Stimulated activated CD4-positive, alpha-beta T cell treated with anti-CD3 and anti-CD28 coated beads, Interleukin-2, amount 100 ng/mL, for 48 hours (primary cell): ENCODE measurements around the gene ZNF397.
"Not testable (repeated sequence)": the region's sequence is repeated elsewhere in the genome, so short reads cannot be mapped to it uniquely, and the experiment has no call there.

Experiments used
- DNase-seq, 2 donors: peaks; one replicate each; pipeline ENCODE4 v3.0.0-alpha.2; 2020

Gene ZNF397

GRCh38 chr18:35240664-35241447 lies at the start of gene ZNF397:
ZNF397 (plus strand) TSS chr18:35241034; CDS start chr18:35242471, 1,437 bp downstream.
- DNase-seq, result peak; percentile 91 to 92

GRCh38 chr18:35191698-35192025 lies 49.2 kb upstream of the ZNF397 start:
- no peak for DNase-seq

- DNase-seq, result no peak
These were observed 48.4 kb upstream of the ZNF397 start for GRCh38 chr18:35192415-35192814.

- no peak for DNase-seq
These were observed 47.5 kb upstream of the ZNF397 start for GRCh38 chr18:35193316-35193715.

- no peak for DNase-seq
These were observed 43.5 kb upstream of the ZNF397 start for GRCh38 chr18:35197296-35197695.

- DNase-seq, result no peak
These were observed 39.4 kb upstream of the ZNF397 start for GRCh38 chr18:35201256-35201931.

GRCh38 chr18:35203067-35203466 lies 37.8 kb upstream of the ZNF397 start:
- DNase-seq, result no peak

GRCh38 chr18:35205199-35205712 lies 35.6 kb upstream of the ZNF397 start:
- no peak for DNase-seq

GRCh38 chr18:35205746-35206458 lies 34.9 kb upstream of the ZNF397 start:
- not testable (repeated sequence) for DNase-seq

GRCh38 chr18:35215026-35215425 lies 25.8 kb upstream of the ZNF397 start:
- no peak for DNase-seq

- DNase-seq, result not testable (repeated sequence)
These were observed 24.2 kb upstream of the ZNF397 start for GRCh38 chr18:35216611-35217010.

GRCh38 chr18:35219331-35219730 lies 21.5 kb upstream of the ZNF397 start:
- not testable (repeated sequence) for DNase-seq

- DNase-seq, result no peak
These were observed 20.4 kb upstream of the ZNF397 start for GRCh38 chr18:35220424-35220823.

GRCh38 chr18:35223797-35224196 lies 17.0 kb upstream of the ZNF397 start:
- no peak for DNase-seq

GRCh38 chr18:35227254-35227653 lies 13.6 kb upstream of the ZNF397 start:
- no peak for DNase-seq

- peak; percentile 72 to 76 for DNase-seq
These were observed 9.8 kb upstream of the ZNF397 start for GRCh38 chr18:35231052-35231451.

- DNase-seq, result no peak
These were observed 4.1 kb upstream of the ZNF397 start for GRCh38 chr18:35236571-35237363.

- no peak for DNase-seq
These were observed 1.5 kb upstream of the ZNF397 start for GRCh38 chr18:35239314-35239713.

GRCh38 chr18:35241448-35241804 lies 592 bp downstream of the ZNF397 start:
- no peak for DNase-seq

- DNase-seq, result no peak
These were observed 1.6 kb downstream of the ZNF397 start for GRCh38 chr18:35242426-35242825.

GRCh38 chr18:35244671-35245070 lies 3.8 kb downstream of the ZNF397 start:
- DNase-seq, result no peak

- no peak for DNase-seq
These were observed 5.0 kb downstream of the ZNF397 start for GRCh38 chr18:35245719-35246317.
